GM19328 (cell line): Measurements from ENCODE around the gene TTC9B.

Source experiments
- ATAC-seq: cut with Tn5 transposase; IDR thresholded peaks from one replicate; pipeline ENCODE4 v1.9.1; 2021; ENCODE audit warnings: mild to moderate bottlenecking, moderate library complexity; ENCODE audit not compliant: unreplicated experiment

The TTC9B gene

DNA sequence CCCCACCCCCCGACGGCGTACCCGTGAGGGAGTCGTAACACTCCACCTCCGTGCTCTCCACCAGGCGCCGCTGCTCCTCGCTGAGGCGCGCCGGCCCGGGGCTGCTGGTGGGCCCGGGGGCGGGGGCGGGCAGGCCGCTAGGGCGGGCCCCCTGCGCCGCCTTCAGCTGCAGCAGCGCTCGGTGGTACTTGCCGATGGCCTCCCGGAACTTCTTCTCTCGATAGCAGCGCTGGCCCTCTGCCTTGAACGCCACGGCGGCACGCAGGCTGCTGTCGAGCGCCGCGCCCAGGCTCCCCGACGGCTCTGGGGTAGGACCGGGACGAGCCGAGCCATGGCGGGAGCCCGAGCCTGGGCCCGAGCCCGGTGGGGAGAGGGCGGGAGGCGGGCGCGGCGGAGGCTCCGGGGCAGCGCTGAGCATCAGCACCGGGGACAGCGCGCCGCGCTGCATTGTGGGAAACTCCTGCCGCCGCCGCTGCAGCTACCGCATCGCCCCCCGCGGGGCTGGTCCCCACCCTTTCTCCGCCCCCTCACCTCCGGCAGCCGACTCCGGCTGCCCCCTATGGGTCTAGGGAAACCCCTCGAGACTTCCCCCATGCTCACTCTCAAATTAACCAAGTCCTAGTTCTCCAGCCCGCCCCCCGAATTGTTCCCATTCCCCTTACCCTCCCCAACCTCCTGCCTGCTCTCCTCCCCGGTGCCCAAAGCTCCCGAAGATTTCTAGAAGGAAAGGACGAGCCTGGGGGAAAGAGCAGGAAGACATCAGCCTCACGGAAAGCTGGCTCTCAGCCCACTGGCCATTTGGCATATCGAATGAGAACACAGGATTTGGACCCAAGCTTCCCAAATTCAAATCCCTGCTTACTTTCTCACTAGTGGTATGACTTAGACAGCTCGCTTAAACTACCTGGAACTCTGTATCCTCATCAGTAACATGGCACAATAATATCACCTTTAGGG is at the start of gene TTC9B:
Gene TTC9B (minus strand): TSS at position 451 of the 957 bp plus-strand sequence. CDS start 3 bp downstream, at position 448.
- ATAC-seq = no peak

DNA sequence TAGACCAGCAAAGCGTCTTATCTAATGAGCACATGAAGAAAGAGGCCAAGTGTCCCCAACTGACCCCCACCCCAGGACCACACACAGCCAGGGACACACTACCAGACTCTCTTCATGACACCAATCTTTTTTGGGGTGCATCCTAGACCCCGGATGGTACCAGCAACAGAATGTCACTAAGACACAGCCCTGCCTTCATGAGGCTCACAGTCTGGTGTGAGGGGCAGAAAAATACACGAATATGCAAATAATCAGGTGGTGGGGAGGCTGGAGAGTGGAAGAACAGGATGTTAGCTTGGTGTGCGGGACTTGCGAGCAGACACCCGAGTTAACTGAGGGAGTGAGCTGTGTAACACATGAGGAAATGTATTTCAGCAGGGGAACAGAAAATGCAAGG is 49.4 kb upstream of the TTC9B start:
- ATAC-seq = no peak

DNA sequence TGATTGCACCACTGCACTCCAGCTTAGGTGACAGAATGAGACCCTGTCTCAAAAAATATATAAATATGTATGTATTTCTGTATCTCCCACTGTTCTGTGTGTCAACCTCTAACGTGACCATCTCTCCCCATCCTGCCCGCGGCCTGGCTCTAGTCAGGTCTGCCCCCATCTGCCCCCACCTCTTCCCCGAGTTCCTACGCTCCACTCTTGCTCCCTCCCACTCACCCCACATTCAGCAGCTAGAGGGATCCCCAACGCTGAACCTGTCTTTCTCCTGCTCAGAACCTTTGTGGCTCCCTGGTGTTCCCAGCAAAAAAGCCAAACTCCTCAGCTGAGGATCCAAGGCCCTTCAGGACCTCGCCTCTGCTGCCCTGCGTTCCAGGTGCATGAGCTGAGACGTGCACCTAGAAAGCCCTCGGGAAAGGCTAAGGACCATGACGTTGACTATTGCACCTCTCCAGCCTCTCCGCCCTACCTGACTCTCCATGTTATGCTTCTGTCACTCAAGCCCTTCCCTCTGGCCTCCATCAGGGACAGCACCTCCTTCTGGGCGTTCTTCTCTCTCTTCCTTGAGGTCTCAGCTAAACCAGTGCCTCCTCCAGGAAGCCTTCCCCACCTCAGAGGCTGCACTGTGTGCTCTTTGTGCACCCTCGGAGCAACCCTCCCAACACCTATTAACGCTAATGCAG is 48.9 kb upstream of the TTC9B start:
- no peak for ATAC-seq

DNA sequence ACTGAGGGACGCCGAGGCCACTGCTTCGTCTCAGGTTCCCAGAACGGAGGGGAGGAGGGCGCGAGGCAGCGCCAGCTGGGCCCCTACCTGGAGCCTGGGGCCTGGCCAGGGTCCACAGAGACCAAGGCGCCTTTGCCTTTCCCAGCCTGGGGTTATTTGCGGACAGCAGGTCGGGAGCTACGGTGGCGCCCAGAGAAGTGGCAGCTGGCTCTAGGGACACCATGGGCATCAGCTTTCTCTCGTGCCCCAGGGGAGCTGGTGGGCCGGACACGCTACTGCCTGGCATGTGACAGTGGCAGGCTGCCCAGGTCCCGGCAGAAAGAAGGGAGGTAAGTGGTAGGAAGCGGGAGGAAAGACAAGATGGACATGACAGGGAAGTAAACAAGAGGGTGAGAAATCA is 47.9 kb upstream of the TTC9B start:
- no peak for ATAC-seq

DNA sequence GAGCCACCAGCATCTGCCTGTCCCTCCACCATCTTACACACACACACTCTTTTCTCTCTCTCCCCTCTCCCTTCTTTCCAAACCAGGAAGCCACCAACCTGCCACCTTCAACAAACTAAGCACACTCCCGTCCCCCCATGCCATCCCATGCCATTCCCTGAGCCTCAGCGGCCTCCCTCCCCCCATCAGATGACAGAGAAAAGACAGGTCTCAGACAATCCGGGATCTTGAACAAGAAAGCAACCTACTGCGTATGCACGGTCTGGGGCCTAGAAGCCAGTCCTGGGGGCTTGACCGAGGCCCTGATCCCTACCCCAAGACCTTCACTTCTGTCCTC is 47.5 kb upstream of the TTC9B start:
- ATAC-seq = no peak

DNA sequence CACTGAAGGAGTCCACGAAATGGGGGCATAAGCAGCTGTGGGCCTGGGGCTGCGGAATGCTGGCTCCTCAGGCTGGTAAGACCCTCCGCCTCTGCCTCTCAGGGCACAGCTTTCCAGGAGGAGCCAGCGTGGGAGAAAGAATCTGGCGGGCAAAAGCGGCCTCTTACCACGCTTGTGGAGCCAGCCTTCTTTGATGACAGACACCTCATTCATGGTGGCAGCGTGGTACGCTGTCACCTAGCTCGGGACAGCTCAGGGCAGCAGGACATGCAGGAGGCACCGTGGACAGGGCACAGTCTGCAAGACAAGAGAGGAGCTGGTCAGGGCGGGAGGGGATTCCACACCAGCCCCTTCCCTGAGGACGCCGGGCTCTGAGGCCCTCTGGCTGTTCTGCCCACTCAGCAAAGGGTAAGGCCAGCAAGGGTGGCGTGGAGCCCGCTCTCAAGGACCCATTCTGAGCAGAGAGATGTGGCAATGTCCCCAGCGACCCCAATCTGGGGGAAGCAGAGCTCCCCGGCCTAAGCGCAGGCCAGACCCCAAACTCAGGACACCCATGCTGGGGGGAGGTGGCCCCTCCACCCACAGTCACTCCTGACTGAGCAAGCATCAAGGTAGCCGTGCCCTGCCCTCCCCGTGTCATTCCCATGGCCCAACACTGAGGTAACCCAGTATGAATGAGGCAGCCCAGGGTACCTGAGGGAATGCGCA is 47.0 kb upstream of the TTC9B start:
- no peak for ATAC-seq

DNA sequence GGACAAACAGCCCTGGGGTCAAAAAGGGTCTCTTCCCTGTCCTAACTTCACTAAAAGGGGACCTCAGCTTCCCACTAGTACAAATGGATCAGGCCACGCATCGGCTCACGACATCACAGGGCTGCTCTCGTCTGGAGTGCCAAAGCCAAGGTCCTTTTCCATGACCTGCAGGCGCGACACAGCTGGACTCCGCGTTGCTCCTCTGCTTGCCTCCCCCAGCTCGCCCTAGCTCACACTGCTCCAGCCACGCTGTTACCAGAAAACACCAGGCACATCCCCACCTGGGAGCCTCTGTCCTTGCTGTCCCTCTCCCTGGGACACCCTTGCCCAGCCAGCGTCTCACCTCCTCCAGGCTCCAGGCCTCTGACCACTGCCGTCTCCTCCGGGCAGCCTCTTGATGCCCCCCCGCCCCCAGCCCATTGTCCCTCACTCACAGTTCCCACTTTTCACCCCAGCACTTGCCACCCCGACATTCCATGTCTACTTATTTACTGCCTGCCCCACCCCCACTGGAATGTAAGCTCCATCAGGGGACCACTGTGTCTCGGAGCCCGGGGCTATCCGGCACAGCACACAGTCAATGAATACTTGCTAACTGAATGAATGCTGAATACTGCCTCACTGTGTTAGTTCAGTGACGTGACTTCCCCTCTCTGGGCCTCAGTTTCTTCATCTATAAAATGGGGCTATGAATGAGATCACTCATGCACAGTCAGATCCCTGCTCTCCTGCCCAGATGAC is 46.3 kb upstream of the TTC9B start:
- no peak for ATAC-seq

DNA sequence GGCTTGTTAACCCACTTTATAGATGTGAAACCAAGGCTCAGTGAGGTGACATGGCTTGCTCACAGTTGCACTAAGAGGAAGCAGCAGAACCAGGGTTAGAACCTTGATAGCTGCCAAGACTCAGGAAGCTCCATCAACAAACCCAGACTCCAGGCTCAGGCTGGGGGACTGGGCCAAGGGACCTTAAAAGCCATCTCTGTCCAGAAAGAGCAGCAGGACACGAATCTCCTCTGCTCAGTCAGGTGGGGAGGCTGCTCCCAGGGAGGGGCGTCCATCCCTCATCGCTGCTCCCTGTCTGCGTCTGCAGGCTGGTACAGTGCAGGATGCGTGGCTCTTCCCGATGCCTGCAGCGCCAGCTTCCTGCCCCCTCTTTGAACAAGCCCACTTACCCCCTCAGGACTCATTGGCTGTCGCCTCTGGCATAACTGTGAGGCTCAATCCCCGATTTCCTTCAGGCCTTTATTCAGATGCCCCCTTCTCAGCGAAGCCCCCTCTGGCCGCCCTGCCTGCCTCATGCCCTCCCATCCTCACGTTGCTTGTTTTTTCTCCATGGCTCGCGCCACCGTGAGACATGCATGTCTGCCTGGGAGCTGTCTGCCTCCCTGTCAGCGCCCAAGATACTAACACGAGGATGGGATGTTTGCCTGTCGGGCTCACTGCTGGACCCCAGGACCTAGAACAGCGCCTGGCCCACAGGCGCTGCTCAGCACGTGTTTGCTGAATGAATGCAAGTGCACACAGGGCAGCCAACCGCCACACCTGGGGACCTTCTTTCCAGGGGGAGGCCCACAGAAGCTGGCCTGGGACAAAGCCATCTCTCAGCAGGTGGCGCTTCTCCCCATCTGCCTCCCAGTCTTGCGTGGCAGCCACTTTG is 45.5 kb upstream of the TTC9B start:
- ATAC-seq = no peak

DNA sequence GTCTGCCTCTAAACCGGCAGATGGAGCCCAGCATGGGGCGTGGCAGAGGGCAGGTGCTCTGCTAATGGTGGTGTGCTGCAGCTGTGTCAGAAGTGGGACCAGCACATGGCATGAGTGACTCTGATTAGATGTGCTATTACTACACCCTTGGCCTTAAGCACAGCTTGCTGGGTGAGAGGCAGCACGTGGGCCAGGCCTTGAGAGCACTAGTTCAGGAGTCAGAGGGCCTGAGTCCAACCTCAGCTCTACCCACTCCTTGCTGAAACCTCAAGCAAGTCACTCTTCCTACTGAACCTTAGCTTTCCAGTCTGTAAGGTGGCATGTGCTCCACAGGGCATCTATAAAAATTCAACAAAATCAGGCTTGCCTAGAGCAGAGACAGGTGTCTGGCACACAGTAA is 44.2 kb upstream of the TTC9B start:
- no peak for ATAC-seq

DNA sequence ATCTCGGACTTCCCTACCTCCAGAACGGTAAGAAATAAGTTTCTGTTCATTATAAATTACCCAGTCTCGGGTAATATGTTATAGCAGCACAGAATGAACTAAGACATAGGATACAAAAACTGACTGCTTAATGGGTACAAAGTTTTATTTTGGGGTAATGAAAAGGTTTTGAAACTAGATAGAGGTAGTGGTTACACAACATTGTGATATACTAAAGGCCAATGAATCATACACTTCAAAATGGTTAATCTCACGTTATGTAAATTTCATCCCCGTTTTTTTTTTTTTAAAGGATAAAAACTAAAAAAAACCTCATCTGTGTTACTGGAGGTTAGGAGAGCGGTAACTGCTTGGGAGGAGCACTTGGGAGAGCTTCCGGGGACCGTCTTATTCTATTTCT is 43.4 kb upstream of the TTC9B start:
- ATAC-seq = no peak

DNA sequence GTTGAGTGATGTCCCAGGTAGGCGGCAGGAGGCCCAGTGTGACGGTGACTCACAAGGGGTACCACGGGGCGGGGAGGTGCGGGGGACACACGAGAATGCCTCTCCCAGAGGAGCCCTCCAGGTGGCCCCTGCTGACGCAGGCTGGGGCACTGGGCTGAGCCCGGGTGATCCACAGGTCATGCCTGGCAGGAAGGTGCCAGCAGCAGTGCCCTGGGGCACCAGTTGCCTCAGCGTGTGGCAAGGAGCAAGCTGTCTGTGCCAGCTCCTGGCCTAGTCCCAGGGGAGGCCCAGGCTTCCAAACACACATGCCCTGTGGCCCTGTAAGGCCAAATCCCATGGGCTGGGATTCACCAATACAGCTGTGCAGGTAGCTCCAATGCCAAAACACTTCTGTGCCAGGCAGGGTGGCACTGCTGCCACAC is 38.9 kb upstream of the TTC9B start:
- ATAC-seq = no peak

DNA sequence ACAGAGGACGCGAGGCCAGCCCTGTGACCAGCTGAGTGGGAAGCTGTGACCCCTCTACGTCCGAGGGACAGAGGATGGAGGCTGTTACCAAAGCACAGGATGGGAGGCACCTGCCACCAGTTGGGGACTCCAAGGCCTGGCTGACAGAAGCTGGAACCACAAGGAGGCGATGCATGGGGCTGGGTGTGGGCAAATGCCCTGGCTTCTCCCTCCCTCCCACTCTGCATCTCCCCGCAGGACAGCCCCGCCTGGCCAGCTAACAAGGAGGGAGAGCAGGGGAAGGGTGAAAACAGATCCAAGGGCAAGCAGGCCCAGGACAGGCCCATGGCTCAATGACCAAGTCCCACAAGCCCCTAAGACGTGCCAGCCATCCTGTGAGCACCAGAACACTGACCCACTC is 38.3 kb upstream of the TTC9B start:
- no peak for ATAC-seq

DNA sequence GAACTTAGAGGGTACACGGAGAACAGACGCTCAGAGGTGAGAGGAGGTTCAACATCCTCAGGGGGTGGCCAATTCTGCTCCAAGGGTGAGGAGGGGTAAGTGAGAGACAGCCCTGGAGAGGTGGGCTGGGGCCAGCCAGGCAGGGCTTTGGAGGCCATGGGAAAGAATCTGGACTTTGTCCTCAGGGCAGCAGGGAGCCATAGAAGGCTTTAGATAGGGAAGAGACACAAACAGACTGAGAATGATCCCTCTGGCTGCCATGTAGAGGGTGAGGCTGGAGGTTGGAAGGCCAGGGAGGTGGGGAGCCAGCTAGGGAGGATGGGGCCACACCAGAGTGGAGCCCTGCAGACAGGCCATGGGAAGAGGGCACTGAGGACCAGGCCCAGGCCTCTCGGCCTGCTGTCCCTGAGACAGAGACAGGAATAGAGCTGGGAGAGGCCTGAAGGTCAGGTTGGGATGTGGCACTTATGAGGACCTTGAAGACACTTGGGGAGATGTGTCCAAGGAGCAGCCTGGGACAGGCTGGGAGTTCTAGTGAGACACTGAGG is 37.5 kb upstream of the TTC9B start:
- ATAC-seq = no peak

DNA sequence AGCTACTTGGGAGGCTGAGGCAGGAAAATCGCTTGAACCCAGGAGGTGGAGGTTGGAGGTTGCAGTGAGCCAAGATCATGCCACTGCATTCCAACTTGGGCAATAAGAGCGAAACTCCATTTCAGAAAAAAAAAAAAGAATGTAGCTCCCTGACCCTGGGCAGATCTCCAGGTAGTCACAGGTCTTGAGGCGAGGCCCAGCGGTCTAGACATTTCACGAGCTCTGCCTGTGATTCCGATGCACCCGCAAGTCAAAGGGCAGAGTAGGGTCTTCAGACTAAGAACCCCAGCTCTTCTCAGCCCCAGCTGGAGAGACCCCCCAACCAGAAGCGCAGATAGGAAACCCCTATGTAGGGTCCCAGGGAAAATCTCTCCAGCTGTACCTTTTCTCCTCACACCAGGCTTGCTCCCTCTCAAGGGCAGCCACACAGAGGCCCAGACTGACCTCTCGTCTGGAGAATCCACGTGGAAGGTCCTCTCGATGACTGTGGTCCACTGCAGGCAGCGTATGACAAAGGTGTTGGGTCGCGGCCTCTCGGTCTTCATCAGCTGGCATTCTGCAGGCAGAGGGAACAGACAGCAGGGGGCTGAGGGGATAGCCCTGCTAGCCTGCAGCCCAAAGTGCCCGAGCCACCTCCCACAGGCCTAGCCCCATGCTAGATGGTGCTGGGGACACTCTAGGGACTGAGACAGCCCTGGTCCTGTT is 36.7 kb upstream of the TTC9B start:
- no peak for ATAC-seq

DNA sequence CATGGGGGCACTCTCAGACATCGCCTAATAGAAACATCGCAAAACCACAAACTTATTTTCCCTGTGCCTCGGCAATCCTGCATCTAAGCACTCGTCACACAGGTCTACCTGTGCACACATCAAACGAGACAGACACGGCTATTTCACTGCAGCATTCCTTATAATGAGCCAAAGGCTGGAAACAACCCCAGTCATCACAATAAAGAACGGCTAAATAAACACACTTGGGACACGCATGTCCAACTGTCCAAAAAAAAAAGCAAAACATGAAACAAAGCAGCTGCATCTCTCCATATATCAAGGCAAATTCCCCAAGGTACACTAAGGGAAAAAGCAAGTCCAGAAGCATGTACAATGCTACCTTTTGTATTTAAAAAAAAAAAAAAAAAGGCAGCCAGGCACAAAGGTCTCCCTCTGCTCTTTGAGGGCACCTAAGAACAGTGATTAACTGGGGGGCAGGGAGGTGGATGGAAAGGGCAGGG is 35.5 kb upstream of the TTC9B start:
- no peak for ATAC-seq

DNA sequence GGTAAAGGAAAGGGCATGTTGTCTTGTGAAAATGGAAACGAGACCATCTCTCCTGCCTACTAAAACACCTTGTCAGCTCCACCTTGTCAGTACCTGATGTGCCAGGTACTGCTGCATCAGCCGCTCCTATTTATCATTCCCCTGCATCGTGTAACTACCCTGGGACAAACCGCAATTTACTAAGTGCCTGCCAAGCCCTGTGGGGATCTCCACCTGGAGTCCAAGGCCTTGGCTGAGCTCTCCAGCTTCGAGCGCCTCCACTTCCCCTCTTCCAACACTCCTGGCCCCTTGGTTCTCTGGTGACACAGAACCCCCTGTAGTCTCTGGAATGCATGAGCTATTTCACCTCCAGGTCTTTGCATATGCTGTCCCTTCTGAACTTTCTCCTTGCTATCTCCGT is 34.2 kb upstream of the TTC9B start:
- no peak for ATAC-seq

DNA sequence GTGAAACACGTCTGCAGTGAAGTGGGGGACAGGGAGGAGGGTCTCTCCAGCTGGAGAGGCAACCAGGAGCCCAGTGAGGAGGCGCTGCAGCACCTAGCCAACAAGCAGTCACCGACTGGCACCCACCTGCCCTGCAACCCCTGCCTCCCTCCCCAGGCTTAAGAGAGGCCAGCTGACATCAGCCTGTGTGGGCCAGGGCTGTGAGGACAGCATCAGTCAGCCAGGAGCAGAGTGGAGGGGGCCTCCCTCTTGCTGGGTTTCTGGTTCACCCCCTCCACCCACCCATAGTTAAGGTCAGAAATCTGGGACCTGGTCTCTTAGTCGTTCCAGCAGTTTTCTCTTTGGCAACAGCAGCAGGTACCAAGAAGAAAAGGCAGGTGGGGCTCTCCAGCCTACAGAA is 33.8 kb upstream of the TTC9B start:
- no peak for ATAC-seq

DNA sequence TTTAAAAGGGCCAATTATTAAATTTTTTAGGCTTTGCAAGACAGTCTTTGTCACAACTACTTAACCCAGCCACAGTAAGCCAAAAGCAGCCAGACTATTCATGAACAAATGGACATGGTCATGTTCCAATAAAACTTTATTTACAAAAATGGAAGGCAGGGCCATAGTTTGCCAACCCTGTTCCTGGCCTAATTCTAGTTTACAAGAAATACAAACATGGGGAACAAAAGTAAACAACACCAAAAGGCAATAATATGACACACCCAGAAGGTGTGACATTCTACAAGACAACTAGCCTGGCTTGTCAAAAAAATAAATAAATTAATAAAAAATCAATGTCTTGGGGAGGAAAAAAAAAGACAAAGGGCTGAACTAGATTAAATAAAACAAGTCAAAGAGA is 33.1 kb upstream of the TTC9B start:
- no peak for ATAC-seq

DNA sequence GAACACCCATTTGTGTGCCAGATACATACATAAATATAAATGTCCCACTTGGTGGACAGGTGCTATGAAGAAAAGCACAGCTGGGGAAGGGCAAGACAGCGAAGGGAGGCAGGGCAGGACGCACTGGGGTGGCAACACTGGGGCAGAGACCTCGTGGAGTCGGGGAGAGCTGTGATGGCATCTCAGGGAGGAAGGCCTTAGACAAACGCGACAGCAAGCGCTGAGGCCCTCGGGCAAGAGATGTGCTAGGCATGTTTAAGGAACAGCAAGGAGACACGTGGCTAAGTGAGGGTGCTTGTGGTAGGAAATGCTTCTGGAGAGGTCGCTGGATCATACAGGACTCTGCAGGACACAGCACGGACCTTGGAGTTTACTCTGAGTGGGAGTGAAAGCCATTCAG is 31.6 kb upstream of the TTC9B start:
- no peak for ATAC-seq
